Activated T-helper 2 cell treated with anti-CD3 and anti-CD28 coated beads, Interferon-gamma antibody, Interleukin-2, Interleukin-4, amounts not matched to agents 10 μg/mL and 5 μg/mL and 100 μg/mL, durations not matched to agents 14 hours and 24 hours and 36 hours (primary cell): Measurements from ENCODE around the gene R3HDM2. TPM values are rescaled to one million over a fixed set of nuclear protein-coding genes. Genes with fewer than 3 reads are reported as not detected.

Experiments
- DNase-seq: peaks from one replicate; pipeline ENCODE4 v3.0.0; 2021; ENCODE audit warnings: low spot score
- H3K27ac Mint-ChIP-seq: one replicate; pipeline ENCODE4 v1.8.0; 2021; ENCODE audit warnings: mixed read lengths
- H3K27me3 Mint-ChIP-seq: one replicate; pipeline ENCODE4 v1.8.0; 2021; ENCODE audit warnings: low read depth, mixed read lengths
- H3K36me3 Mint-ChIP-seq: one replicate; pipeline ENCODE4 v1.8.0; 2021; ENCODE audit warnings: low read depth, mixed read lengths
- H3K4me1 Mint-ChIP-seq: one replicate; pipeline ENCODE4 v1.8.0; 2021; ENCODE audit warnings: low read depth, mixed read lengths
- H3K4me3 Mint-ChIP-seq: one replicate; pipeline ENCODE4 v1.8.0; 2021; ENCODE audit warnings: low read depth, mild to moderate bottlenecking, moderate library complexity, mixed read lengths
- H3K9me3 Mint-ChIP-seq: one replicate; pipeline ENCODE4 v1.8.0; 2021; ENCODE audit warnings: mixed read lengths
- intact Hi-C: fragments of 100-400 bp; cut with micrococcal nuclease; formaldehyde crosslinking; loops from one replicate; pipeline ENCODE4 v1.15.1; 2023
- total RNA-seq: library from RNA; stranded (reverse); gene quantifications from 2 replicates; pipeline ENCODE4 v1.2.3, GENCODE V29; 2022

The R3HDM2 gene
- total RNA-seq, 1 donor from 2014 or later = 44.9 TPM

DNA sequence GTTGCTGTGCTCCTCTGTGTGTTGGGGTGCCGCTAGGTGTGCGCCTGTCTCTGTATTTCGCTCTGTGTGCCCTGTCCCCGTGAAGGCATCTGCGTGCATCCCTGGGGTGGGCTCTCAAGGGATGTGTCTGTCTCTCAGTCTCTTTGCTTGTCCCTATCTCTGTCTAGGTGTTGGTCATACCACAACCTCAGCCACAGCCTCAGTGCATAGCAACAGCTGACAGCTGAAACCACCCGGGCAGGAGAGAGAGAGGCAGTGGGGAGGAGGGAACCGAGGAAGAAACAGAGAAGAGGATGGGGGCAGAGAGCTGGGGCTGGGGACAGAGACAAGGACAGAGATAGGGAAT is 215.2 kb downstream of the R3HDM2 start:
- no peaks in the 10 kb centered on the region for H3K9me3 Mint-ChIP-seq
- H3K36me3 Mint-ChIP-seq = no peaks in the 10 kb centered on the region
- peak overlapping the region; percentile 73 for H3K4me3 Mint-ChIP-seq
- intact Hi-C loops = no loop called here
- no peak overlapping the region for H3K27ac Mint-ChIP-seq
- H3K4me1 Mint-ChIP-seq = peaks cover 32% of the 10 kb centered on the region
- DNase-seq = peak; percentile 49
- peaks cover 58% of the 10 kb centered on the region for H3K27me3 Mint-ChIP-seq

DNA sequence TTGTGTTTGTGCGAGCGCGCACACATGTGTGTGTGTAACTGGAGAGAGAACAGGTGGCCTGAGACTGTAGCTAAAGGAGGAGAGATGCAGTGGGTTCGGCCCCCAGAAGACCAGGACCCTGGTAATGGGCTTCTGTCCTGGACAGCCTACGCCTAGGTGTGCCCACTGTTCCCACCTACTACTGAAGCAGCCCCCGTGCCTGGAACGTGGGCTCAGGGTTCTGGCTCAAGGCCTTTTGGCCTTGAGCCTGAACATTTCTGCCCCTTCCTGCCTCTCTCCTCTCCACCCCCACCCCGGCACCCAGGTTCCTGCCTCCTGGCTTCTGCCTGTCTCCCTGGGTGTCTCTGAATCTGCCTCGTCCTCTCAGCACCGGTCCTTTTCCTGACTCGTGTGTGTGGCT is 215.8 kb downstream of the R3HDM2 start:
- DNase-seq = no peak
- Mint-ChIP-seq H3K9me3 (no peaks in the 10 kb centered on the region), H3K27ac (no peak overlapping the region), H3K4me1 (peaks cover 30% of the 10 kb centered on the region), H3K36me3 (no peaks in the 10 kb centered on the region), H3K4me3 (no peak overlapping the region), H3K27me3 (peaks cover 56% of the 10 kb centered on the region)
- intact Hi-C loops = no loop called here

DNA sequence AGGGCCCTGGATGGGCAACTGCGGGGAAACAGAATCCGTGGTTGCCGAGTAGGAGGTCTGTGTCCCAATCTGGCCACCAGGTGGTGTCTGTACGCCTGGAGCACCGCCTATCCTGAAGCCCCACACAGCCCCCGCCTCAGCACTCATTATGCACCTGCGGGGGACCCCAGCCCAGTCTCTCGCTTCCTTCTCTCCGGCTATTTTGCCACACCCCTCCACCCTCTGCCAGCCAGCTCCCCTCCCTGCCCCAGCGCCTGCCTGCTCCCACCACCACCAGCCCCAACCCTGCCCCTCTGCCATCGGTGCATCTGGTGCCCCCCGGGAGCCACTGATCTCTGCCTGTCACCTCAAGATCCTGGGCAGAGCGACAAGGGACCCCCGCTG is 216.5 kb downstream of the R3HDM2 start:
- peaks cover 50% of the 10 kb centered on the region for H3K27me3 Mint-ChIP-seq
- intact Hi-C loops = no loop called here
- H3K4me3 Mint-ChIP-seq = peak overlapping the region; percentile 6

DNA sequence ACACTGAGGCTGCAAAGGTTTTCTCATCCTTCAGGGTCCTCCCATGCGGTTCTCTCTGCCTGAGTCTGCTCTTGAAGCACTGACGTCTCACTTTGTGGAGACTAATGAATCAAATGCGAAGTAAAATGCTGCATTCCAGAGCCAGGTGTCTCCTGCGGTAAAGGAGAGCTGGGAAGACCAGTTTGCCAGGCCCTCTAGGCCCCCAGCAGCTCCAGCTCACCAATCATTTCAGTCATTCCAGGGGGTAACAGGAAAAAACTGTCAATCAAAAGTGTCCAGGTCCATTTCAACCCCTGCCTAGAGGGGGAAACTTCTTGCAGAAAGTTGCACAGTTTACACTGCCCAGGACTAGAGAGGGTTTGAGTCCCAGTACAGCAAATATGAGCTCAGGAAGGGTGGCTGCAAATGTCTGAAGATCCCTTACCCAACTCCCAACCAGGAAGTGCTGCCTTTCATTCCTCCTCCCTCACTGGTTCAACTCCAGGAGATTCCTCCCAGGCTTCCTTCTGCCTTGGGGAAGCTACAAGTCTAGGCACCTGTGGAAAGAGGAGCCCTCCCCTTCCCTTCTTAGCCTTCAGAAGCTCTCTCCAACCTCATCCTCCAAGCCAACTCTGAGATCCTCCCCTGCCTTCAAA is 217.0 kb downstream of the R3HDM2 start:
- Mint-ChIP-seq H3K4me1 (peaks cover 30% of the 10 kb centered on the region), H3K4me3 (no peak overlapping the region)

More for the DNA sequence above, 216.5 kb downstream of the R3HDM2 start:
- Mint-ChIP-seq H3K36me3 (no peaks in the 10 kb centered on the region), H3K9me3 (no peaks in the 10 kb centered on the region), H3K4me1 (peaks cover 30% of the 10 kb centered on the region), H3K27ac (no peak overlapping the region)
- peak; percentile 59 for DNase-seq

GRCh38 chr12:57213058-57213715 is 217.7 kb downstream of the R3HDM2 start:
- Mint-ChIP-seq H3K36me3 (no peaks in the 10 kb centered on the region), H3K4me1 (peaks cover 30% of the 10 kb centered on the region), H3K9me3 (no peaks in the 10 kb centered on the region), H3K27ac (no peak overlapping the region), H3K27me3 (peaks cover 38% of the 10 kb centered on the region), H3K4me3 (no peak overlapping the region)
- peak; percentile 76 for DNase-seq
- intact Hi-C loops = loop anchor here (1.0 kb wide), 2 partner anchors 26 to 30 kb away; no protein-coding TSS in a partner anchor

More for the DNA sequence above, 217.0 kb downstream of the R3HDM2 start:
- H3K9me3 Mint-ChIP-seq = no peaks in the 10 kb centered on the region
- no peak overlapping the region for H3K27ac Mint-ChIP-seq
- no peak for DNase-seq
- no peaks in the 10 kb centered on the region for H3K36me3 Mint-ChIP-seq
- intact Hi-C loops = loop anchor here (1.0 kb wide), 2 partner anchors 25 to 29 kb away; no protein-coding TSS in a partner anchor
- H3K27me3 Mint-ChIP-seq = peaks cover 45% of the 10 kb centered on the region

DNA sequence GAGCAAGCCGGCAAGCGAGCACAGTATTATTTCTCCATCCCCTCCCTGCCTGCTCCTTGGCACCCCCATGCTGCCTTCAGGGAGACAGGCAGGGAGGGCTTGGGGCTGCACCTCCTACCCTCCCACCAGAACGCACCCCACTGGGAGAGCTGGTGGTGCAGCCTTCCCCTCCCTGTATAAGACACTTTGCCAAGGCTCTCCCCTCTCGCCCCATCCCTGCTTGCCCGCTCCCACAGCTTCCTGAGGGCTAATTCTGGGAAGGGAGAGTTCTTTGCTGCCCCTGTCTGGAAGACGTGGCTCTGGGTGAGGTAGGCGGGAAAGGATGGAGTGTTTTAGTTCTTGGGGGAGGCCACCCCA is 218.2 kb downstream of the R3HDM2 start:
- no peak overlapping the region for H3K4me3 Mint-ChIP-seq
- no peaks in the 10 kb centered on the region for H3K36me3 Mint-ChIP-seq
- no peak for DNase-seq
- H3K27ac Mint-ChIP-seq = no peak overlapping the region
- no peaks in the 10 kb centered on the region for H3K9me3 Mint-ChIP-seq
- intact Hi-C loops = loop anchor here (1.0 kb wide), 2 partner anchors 27 to 31 kb away; no protein-coding TSS in a partner anchor
- H3K4me1 Mint-ChIP-seq = peaks cover 30% of the 10 kb centered on the region
- peaks cover 33% of the 10 kb centered on the region for H3K27me3 Mint-ChIP-seq

- peaks cover 28% of the 10 kb centered on the region for H3K27me3 Mint-ChIP-seq
- no peaks in the 10 kb centered on the region for H3K9me3 Mint-ChIP-seq
- H3K27ac Mint-ChIP-seq = no peak overlapping the region
- intact Hi-C loops = no loop called here
- no peaks in the 10 kb centered on the region for H3K36me3 Mint-ChIP-seq
- no peak for DNase-seq
- no peak overlapping the region for H3K4me3 Mint-ChIP-seq
- H3K4me1 Mint-ChIP-seq = peaks cover 25% of the 10 kb centered on the region
These were observed 218.8 kb downstream of the R3HDM2 start for GRCh38 chr12:57211791-57212700.

GRCh38 chr12:57210926-57211692 is 219.7 kb downstream of the R3HDM2 start:
- intact Hi-C loops = no loop called here
- no peak for DNase-seq
- no peak overlapping the region for H3K4me3 Mint-ChIP-seq
- H3K27me3 Mint-ChIP-seq = peaks cover 28% of the 10 kb centered on the region
- H3K36me3 Mint-ChIP-seq = no peaks in the 10 kb centered on the region
- no peak overlapping the region for H3K27ac Mint-ChIP-seq
- no peaks in the 10 kb centered on the region for H3K9me3 Mint-ChIP-seq
- H3K4me1 Mint-ChIP-seq = peaks cover 25% of the 10 kb centered on the region

DNA sequence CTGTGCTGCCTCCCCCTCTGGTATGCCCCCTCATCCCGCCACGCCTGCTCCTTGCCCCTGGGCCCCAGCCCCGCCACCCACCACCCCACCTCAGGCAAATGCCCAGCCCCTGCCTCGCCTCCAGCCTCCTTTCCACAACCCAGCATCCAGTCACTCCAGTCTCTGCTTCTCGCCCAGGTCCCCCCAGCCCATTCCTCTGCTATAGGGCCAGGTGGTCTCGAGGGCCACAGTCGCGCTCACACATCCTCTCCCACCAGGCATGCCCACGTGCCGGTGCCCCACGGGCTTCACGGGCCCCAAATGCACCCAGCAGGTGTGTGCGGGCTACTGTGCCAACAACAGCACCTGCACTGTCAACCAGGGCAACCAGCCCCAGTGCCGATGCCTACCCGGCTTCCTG is 220.4 kb downstream of the R3HDM2 start:
- H3K27me3 Mint-ChIP-seq = peaks cover 21% of the 10 kb centered on the region
- no peaks in the 10 kb centered on the region for H3K9me3 Mint-ChIP-seq
- intact Hi-C loops = no loop called here
- peaks cover 19% of the 10 kb centered on the region for H3K4me1 Mint-ChIP-seq
- no peaks in the 10 kb centered on the region for H3K36me3 Mint-ChIP-seq
- no peak overlapping the region for H3K27ac Mint-ChIP-seq
- H3K4me3 Mint-ChIP-seq = no peak overlapping the region
- DNase-seq = no peak

DNA sequence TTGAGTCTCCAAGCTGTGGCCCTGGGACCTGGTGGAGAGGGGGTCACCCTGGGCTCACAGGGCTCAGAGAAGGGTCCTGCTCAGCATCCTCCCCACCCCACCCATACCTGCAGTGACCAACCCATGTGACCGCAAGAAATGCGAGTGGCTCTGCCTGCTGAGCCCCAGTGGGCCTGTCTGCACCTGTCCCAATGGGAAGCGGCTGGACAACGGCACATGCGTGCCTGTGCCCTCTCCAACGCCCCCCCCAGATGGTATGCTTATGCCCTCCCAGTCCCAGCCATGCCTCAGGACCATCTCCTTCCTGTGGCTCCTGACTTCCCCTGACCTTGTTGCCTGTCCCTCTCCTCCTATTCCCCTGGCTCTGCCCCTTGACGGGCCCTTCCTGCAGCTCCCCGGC is 220.9 kb downstream of the R3HDM2 start:
- DNase-seq = no peak
- intact Hi-C loops = no loop called here
- no peak overlapping the region for H3K27ac Mint-ChIP-seq

GRCh38 chr12:57208631-57209282 is 222.1 kb downstream of the R3HDM2 start:
- Mint-ChIP-seq H3K4me3 (no peak overlapping the region), H3K27ac (no peak overlapping the region), H3K9me3 (no peaks in the 10 kb centered on the region), H3K4me1 (peaks cover 6% of the 10 kb centered on the region), H3K27me3 (peaks cover 5% of the 10 kb centered on the region), H3K36me3 (no peaks in the 10 kb centered on the region)
- intact Hi-C loops = no loop called here
- no peak for DNase-seq

More for the DNA sequence above, 220.9 kb downstream of the R3HDM2 start:
- no peaks in the 10 kb centered on the region for H3K9me3 Mint-ChIP-seq
- H3K36me3 Mint-ChIP-seq = no peaks in the 10 kb centered on the region
- H3K4me3 Mint-ChIP-seq = no peak overlapping the region
- peaks cover 17% of the 10 kb centered on the region for H3K27me3 Mint-ChIP-seq
- H3K4me1 Mint-ChIP-seq = peaks cover 16% of the 10 kb centered on the region
